Endothelial cell of umbilical vein (primary cell): ENCODE results near the gene CNTNAP2.

Source experiments
- EZH2 ChIP-seq: IDR thresholded peaks from 2 replicates; pipeline ENCODE4 v1.6.1; 2012; ENCODE audit warnings: borderline replicate concordance, low read depth, mild to moderate bottlenecking, moderate library complexity, low read length, inconsistent platforms; ENCODE audit not compliant: severe bottlenecking
- FOS ChIP-seq: IDR thresholded peaks from 2 replicates; pipeline ENCODE4 v1.6.1; 2011; ENCODE audit warnings: mild to moderate bottlenecking, low read length, moderate library complexity, borderline replicate concordance; ENCODE audit not compliant: insufficient read depth
- JUN ChIP-seq: IDR thresholded peaks from 2 replicates; pipeline ENCODE4 v1.6.1; 2011; ENCODE audit warnings: borderline replicate concordance, low read depth; ENCODE audit not compliant: insufficient read length, insufficient read depth
- POLR2A ChIP-seq: IDR thresholded peaks from 2 replicates; pipeline ENCODE4 v1.6.1; 2012; ENCODE audit warnings: low read depth, mild to moderate bottlenecking, control low read depth, low read length
- POLR2AphosphoS5 ChIP-seq: IDR thresholded peaks from 2 replicates; pipeline ENCODE4 v1.6.1; 2012; ENCODE audit warnings: low read depth, mild to moderate bottlenecking, control low read depth, low read length, moderate library complexity; ENCODE audit not compliant: insufficient read depth
- TF ChIP-seq, protein P1 (sequence below), 2 donors: IDR thresholded peaks; 1 replicate in 1 of 2; 2 replicates in 1 of 2; pipeline ENCODE4 v1.5.1; 2011; ENCODE audit warnings: low read length in 2 of 2, mild to moderate bottlenecking in 2 of 2, moderate library complexity in 2 of 2, control low read depth in 1 of 2, inconsistent platforms in 1 of 2, low read depth in 1 of 2; ENCODE audit not compliant: insufficient read depth in 1 of 2; ENCODE audit errors: extremely low read depth in 1 of 2
- TF ChIP-seq, protein P2 (sequence below): IDR thresholded peaks from 2 replicates; pipeline ENCODE4 v1.6.1; 2011; ENCODE audit not compliant: insufficient read depth, insufficient read length

GRCh38 chr7:146214842-146215241 lies 98.2 kb downstream of the CNTNAP2 start:
- TF ChIP-seq, protein P1, sequence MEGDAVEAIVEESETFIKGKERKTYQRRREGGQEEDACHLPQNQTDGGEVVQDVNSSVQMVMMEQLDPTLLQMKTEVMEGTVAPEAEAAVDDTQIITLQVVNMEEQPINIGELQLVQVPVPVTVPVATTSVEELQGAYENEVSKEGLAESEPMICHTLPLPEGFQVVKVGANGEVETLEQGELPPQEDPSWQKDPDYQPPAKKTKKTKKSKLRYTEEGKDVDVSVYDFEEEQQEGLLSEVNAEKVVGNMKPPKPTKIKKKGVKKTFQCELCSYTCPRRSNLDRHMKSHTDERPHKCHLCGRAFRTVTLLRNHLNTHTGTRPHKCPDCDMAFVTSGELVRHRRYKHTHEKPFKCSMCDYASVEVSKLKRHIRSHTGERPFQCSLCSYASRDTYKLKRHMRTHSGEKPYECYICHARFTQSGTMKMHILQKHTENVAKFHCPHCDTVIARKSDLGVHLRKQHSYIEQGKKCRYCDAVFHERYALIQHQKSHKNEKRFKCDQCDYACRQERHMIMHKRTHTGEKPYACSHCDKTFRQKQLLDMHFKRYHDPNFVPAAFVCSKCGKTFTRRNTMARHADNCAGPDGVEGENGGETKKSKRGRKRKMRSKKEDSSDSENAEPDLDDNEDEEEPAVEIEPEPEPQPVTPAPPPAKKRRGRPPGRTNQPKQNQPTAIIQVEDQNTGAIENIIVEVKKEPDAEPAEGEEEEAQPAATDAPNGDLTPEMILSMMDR (IDR thresholded peaks at IDR 0.05; ENCODE audit: extremely low read depth in 1 of 2, insufficient read depth in 1 of 2, low read depth in 1 of 2, low read length in 2 of 2): no peak
- TF ChIP-seq EZH2: no peak
- TF ChIP-seq POLR2A: no peak
- no peak for TF ChIP-seq FOS
- no peak for TF ChIP-seq POLR2AphosphoS5
- TF ChIP-seq, protein P2, sequence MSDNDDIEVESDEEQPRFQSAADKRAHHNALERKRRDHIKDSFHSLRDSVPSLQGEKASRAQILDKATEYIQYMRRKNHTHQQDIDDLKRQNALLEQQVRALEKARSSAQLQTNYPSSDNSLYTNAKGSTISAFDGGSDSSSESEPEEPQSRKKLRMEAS: no peak
- TF ChIP-seq JUN: no peak
